B cell (primary cell): ENCODE data around the gene CYP8B1. TPM values are rescaled to one million over a fixed set of nuclear protein-coding genes. Genes with fewer than 3 reads are reported as not detected.

Experiments
- ATAC-seq: fragments of 200-7000 bp; cut with Tn5 transposase; one replicate; pipeline ENCODE4 v1.10.0; 2021; ENCODE audit warnings: low read depth, mild to moderate bottlenecking, moderate number of reproducible peaks, moderate library complexity
- CTCF ChIA-PET: fragments of 350-600 bp; sonication (Branson Sonifier 250); formaldehyde crosslinking; loops from one replicate; lab custom pipeline; 2021; ENCODE audit warnings: antibody characterized with exemption, inconsistent platforms; lab: Charles Lee
- POLR2A ChIA-PET: fragments of 350-600 bp; sonication (Branson Sonifier 250); formaldehyde crosslinking; loops from one replicate; lab custom pipeline; 2021; ENCODE audit warnings: antibody characterized with exemption; lab: Charles Lee
- DNase-seq: peaks from one replicate; pipeline ENCODE4 v3.0.0; 2013
- H2AFZ ChIP-seq: 2 replicates; pipeline ENCODE4 v1.6.1; 2012; ENCODE audit warnings: mild to moderate bottlenecking, low read depth, low read length; ENCODE audit not compliant: insufficient read depth, poor library complexity, severe bottlenecking
- H3K27ac ChIP-seq, 2 donors: 1 replicate in 1 of 2; 2 replicates in 1 of 2; pipeline ENCODE4 v1.5.1; 2012 to 2013; ENCODE audit warnings: low read length in 2 of 2, mild to moderate bottlenecking in 2 of 2, moderate library complexity in 1 of 2
- H3K27me3 ChIP-seq, 4 experiments: fragments of 200-600 bp in 1 of 4; sonication (generic) in 1 of 4; replicated peaks in 1 of 4; 1 replicate in 2 of 4; 2 replicates in 2 of 4; pipeline versions ENCODE4 v1.6.1 to v1.7.0; 2013 to 2016; ENCODE audit warnings: low read length in 3 of 4, mild to moderate bottlenecking in 2 of 4, mixed read lengths in 1 of 4, moderate library complexity in 1 of 4; ENCODE audit not compliant: insufficient read depth in 4 of 4, control insufficient read depth in 3 of 4; ENCODE audit errors: control extremely low read depth in 1 of 4
- H3K36me3 ChIP-seq, 2 experiments: replicated peaks in 1 of 2; 1 replicate in 1 of 2; 2 replicates in 1 of 2; pipeline versions ENCODE4 v1.6.1 to v1.7.1; 2013; ENCODE audit warnings: low read length in 1 of 2; ENCODE audit not compliant: insufficient read depth in 2 of 2, control insufficient read depth in 1 of 2; ENCODE audit errors: control extremely low read depth in 1 of 2, extremely low read depth in 1 of 2
- H3K4me1 ChIP-seq, 2 donors: fragments of 200-600 bp in 1 of 2; sonication (generic) in 1 of 2; 1 replicate in 1 of 2; 2 replicates in 1 of 2; pipeline versions ENCODE4 v1.5.1 to v1.6.1; 2013 to 2017; ENCODE audit warnings: low read length in 2 of 2; ENCODE audit not compliant: control insufficient read depth in 2 of 2, insufficient read depth in 2 of 2
- H3K4me2 ChIP-seq: replicated peaks from 2 replicates; pipeline ENCODE3; 2012; ENCODE audit warnings: mild to moderate bottlenecking, low read depth, low read length; ENCODE audit not compliant: poor library complexity, severe bottlenecking
- H3K4me3 ChIP-seq, 5 experiments: fragments of 200-600 bp in 1 of 5; sonication (generic) in 1 of 5; 1 replicate in 3 of 5; 2 replicates in 2 of 5; pipeline versions ENCODE4 v1.5.1 to v1.7.0; 2011 to 2016; ENCODE audit warnings: low read length in 4 of 5, mild to moderate bottlenecking in 4 of 5, low read depth in 2 of 5, control low read depth in 1 of 5, moderate library complexity in 1 of 5; ENCODE audit not compliant: insufficient read depth in 1 of 5; ENCODE audit errors: control extremely low read depth in 1 of 5, extremely low read depth in 1 of 5
- H3K79me2 ChIP-seq: fragments of 200-600 bp; sonication (generic); one replicate; pipeline ENCODE4 v1.6.0; 2016; ENCODE audit warnings: low read length; ENCODE audit not compliant: control insufficient read depth, insufficient read depth
- H3K9ac ChIP-seq: fragments of 200-600 bp; sonication (generic); 2 replicates; pipeline ENCODE4 v1.6.1; 2017; ENCODE audit warnings: mild to moderate bottlenecking, low read length, moderate library complexity
- H3K9me3 ChIP-seq, 3 donors: one replicate each; pipeline versions ENCODE4 v1.6.1 to v1.7.1; 2013; ENCODE audit warnings: low read length in 2 of 3; ENCODE audit not compliant: control insufficient read depth in 2 of 3, insufficient read depth in 1 of 3; ENCODE audit errors: control extremely low read depth in 1 of 3
- H4K20me1 ChIP-seq: 2 replicates; pipeline ENCODE4 v1.6.0; 2012; ENCODE audit warnings: mild to moderate bottlenecking, low read length; ENCODE audit not compliant: insufficient read depth, control insufficient read depth, poor library complexity, severe bottlenecking
- H3K27ac Mint-ChIP-seq: one replicate; pipeline ENCODE4 v1.8.0; 2021; ENCODE audit warnings: mixed read lengths
- H3K27me3 Mint-ChIP-seq: one replicate; pipeline ENCODE4 v1.8.0; 2021; ENCODE audit warnings: mixed read lengths
- H3K4me1 Mint-ChIP-seq: one replicate; pipeline ENCODE4 v1.8.0; 2021; ENCODE audit warnings: mixed read lengths
- H3K4me3 Mint-ChIP-seq: one replicate; pipeline ENCODE4 v1.8.0; 2021; ENCODE audit warnings: mixed read lengths
- H3K9me3 Mint-ChIP-seq: one replicate; pipeline ENCODE4 v1.8.0; 2022; ENCODE audit warnings: mixed read lengths; ENCODE audit not compliant: insufficient read depth
- CTCF ChIP-seq: fragments of 200-600 bp; IDR thresholded peaks from one replicate; pipeline ENCODE4 v1.8.0; 2022; ENCODE audit warnings: antibody characterized with exemption, mild to moderate bottlenecking
- EZH2 ChIP-seq: IDR thresholded peaks from 2 replicates; pipeline ENCODE4 v1.6.1; 2012; ENCODE audit warnings: borderline replicate concordance, low read depth, mild to moderate bottlenecking, moderate library complexity, low read length; ENCODE audit not compliant: insufficient read depth, poor library complexity, severe bottlenecking
- WGBS: methylation state at CpG from one replicate; pipeline ENCODE4 v1.1.5; 2013; ENCODE audit warnings: missing lambda C conversion rate; ENCODE audit not compliant: insufficient coverage; 5-methylcytosine and 5-hydroxymethylcytosine counted together
- intact Hi-C: fragments of 100-400 bp; cut with micrococcal nuclease; formaldehyde crosslinking; loops from one replicate; pipeline ENCODE4 v1.10.0; 2022
- polyA plus RNA-seq: library from polyadenylated mRNA; depleted of rRNA; stranded (reverse); fragments of >200 nt; gene quantifications from 2 replicates; pipeline ENCODE4 v1.2.3, GENCODE V29; 2012
- total RNA-seq, 2 donors: library from RNA; stranded (reverse); fragments of 120-200 nt in 1 of 2; gene quantifications; 1 replicate in 1 of 2; 2 replicates in 1 of 2; pipeline versions ENCODE4 v1.2.3 to v1.2.4, GENCODE V29; 2013 to 2022

The CYP8B1 gene
- total and polyA plus RNA-seq, 2 donors (not counting 1 experiment from before 2014, with no cell fraction given), result not detected

GRCh38 chr3:42827654-42828053 is 48.0 kb downstream of the CYP8B1 start:
- no peak overlapping the region for H2AFZ ChIP-seq
- ChIA-PET CTCF (interaction anchor here (0.8 to 1.0 kb wide), 2 partner anchors 12 to 54 kb away, joined by 3 read pairs; no protein-coding TSS in a partner anchor), POLR2A (no interaction called here)
- no peaks in the 10 kb centered on the region for H3K36me3 ChIP-seq
- no peaks in the 10 kb centered on the region for H3K9me3 Mint-ChIP-seq
- peaks cover 4% of the 10 kb centered on the region for H3K4me1 Mint-ChIP-seq
- no peak overlapping the region for H3K4me3 ChIP-seq
- intact Hi-C loops, result no loop called here
- no peaks in the 10 kb centered on the region for H3K79me2 ChIP-seq
- no peak overlapping the region for H3K27ac Mint-ChIP-seq
- no peak overlapping the region for H3K4me3 Mint-ChIP-seq
- no peak overlapping the region for H3K4me2 ChIP-seq
- no peak for ATAC-seq
- no peak for DNase-seq
- no peak overlapping the region for H3K27ac ChIP-seq
- WGBS, result 89% methylated on average over 1 of the region's 4 CpGs
- no peak for TF ChIP-seq EZH2
- no peak for TF ChIP-seq CTCF
- no peaks in the 10 kb centered on the region for H3K27me3 ChIP-seq
- H3K9ac ChIP-seq, result no peak overlapping the region
- H4K20me1 ChIP-seq, result no peaks in the 10 kb centered on the region
- no peaks in the 10 kb centered on the region for H3K9me3 ChIP-seq
- no peaks in the 10 kb centered on the region for H3K4me1 ChIP-seq
- H3K27me3 Mint-ChIP-seq, result peaks cover 20% of the 10 kb centered on the region

- H3K4me2 ChIP-seq, result no peak overlapping the region
- no peak for ATAC-seq
- POLR2A ChIA-PET, result no interaction called here
- intact Hi-C loops, result no loop called here
- H3K79me2 ChIP-seq, result no peaks in the 10 kb centered on the region
- H3K27ac ChIP-seq, result no peak overlapping the region
- H2AFZ ChIP-seq, result no peak overlapping the region
- CTCF ChIA-PET, result no interaction called here
- H3K9ac ChIP-seq, result no peak overlapping the region
- H3K9me3 ChIP-seq, result no peaks in the 10 kb centered on the region
- H3K4me1 Mint-ChIP-seq, result peaks cover 4% of the 10 kb centered on the region
- H3K36me3 ChIP-seq, result no peaks in the 10 kb centered on the region
- no peak overlapping the region for H3K4me3 Mint-ChIP-seq
- H3K27me3 ChIP-seq, result no peaks in the 10 kb centered on the region
- TF ChIP-seq CTCF, result no peak
- no peak for TF ChIP-seq EZH2
- peaks cover 21% of the 10 kb centered on the region for H3K27me3 Mint-ChIP-seq
- H3K27ac Mint-ChIP-seq, result no peak overlapping the region
- H4K20me1 ChIP-seq, result no peaks in the 10 kb centered on the region
- no peaks in the 10 kb centered on the region for H3K9me3 Mint-ChIP-seq
- no peaks in the 10 kb centered on the region for H3K4me1 ChIP-seq
- no peak overlapping the region for H3K4me3 ChIP-seq
- DNase-seq, result no peak
These were observed 48.7 kb downstream of the CYP8B1 start for GRCh38 chr3:42827023-42827422.
